Stimulated activated CD8-positive, alpha-beta memory T cell treated with anti-CD3 and anti-CD28 coated beads, Interleukin-4, amount 100 ng/mL, for 4 hours (primary cell): ENCODE data around the gene SLC17A8.

Source experiments
- DNase-seq, 2 donors: peaks; one replicate each; pipeline ENCODE4 v3.0.0-alpha.2; 2020; ENCODE audit warnings: low read depth in 2 of 2, low spot score in 1 of 2

The SLC17A8 gene

GRCh38 chr12:100368066-100368465 lies 11.2 kb downstream of the SLC17A8 start:
- DNase-seq = no peak

- no peak for DNase-seq
These were observed 14.3 kb downstream of the SLC17A8 start for GRCh38 chr12:100371146-100371545.

GRCh38 chr12:100372853-100373640 lies 16.2 kb downstream of the SLC17A8 start:
- DNase-seq = no peak

GRCh38 chr12:100375038-100375735 lies 18.3 kb downstream of the SLC17A8 start:
- no peak for DNase-seq

- no peak for DNase-seq
These were observed 19.3 kb downstream of the SLC17A8 start for GRCh38 chr12:100376161-100376560.

GRCh38 chr12:100381379-100381778 lies 24.5 kb downstream of the SLC17A8 start:
- no peak for DNase-seq

- DNase-seq = no peak
These were observed 25.5 kb downstream of the SLC17A8 start for GRCh38 chr12:100382338-100382737.

- no peak for DNase-seq
These were observed 27.0 kb downstream of the SLC17A8 start for GRCh38 chr12:100383586-100384558.

- DNase-seq = no peak
These were observed 27.7 kb downstream of the SLC17A8 start for GRCh38 chr12:100384559-100384935.

- no peak for DNase-seq
These were observed 31.5 kb downstream of the SLC17A8 start for GRCh38 chr12:100388382-100388781.

GRCh38 chr12:100391856-100392255 lies 35.0 kb downstream of the SLC17A8 start:
- no peak for DNase-seq

- DNase-seq = no peak
These were observed 36.3 kb downstream of the SLC17A8 start for GRCh38 chr12:100393200-100393599.

GRCh38 chr12:100395811-100396210 lies 38.9 kb downstream of the SLC17A8 start:
- no peak for DNase-seq

GRCh38 chr12:100398307-100398706 lies 41.4 kb downstream of the SLC17A8 start:
- DNase-seq = no peak

- DNase-seq = no peak
These were observed 42.2 kb downstream of the SLC17A8 start for GRCh38 chr12:100399095-100399494.

GRCh38 chr12:100401660-100402059 lies 44.8 kb downstream of the SLC17A8 start:
- no peak for DNase-seq

GRCh38 chr12:100402763-100403162 lies 45.9 kb downstream of the SLC17A8 start:
- DNase-seq = no peak

- no peak for DNase-seq
These were observed 46.6 kb downstream of the SLC17A8 start for GRCh38 chr12:100403446-100403845.

- no peak for DNase-seq
These were observed 48.0 kb downstream of the SLC17A8 start for GRCh38 chr12:100404769-100405407.

- DNase-seq = no peak
These were observed 56.1 kb downstream of the SLC17A8 start for GRCh38 chr12:100413001-100413400.

- DNase-seq = no peak
These were observed 57.9 kb downstream of the SLC17A8 start for GRCh38 chr12:100414739-100415138.
